Neural progenitor cell (in vitro differentiated cells): Measurements from ENCODE around the gene RFX3.
"Not testable (repeated sequence)": the region's sequence is repeated elsewhere in the genome, so short reads cannot be mapped to it uniquely, and the experiment has no call there.

Source experiments
- EZH2 ChIP-seq: fragments of 200-600 bp; sonication (generic); IDR thresholded peaks from 2 replicates; pipeline ENCODE4 v1.6.1; 2017; ENCODE audit warnings: antibody characterized with exemption, mild to moderate bottlenecking, moderate library complexity
- EZH2phosphoT487 ChIP-seq: fragments of 200-600 bp; sonication (generic); IDR thresholded peaks from 2 replicates; pipeline ENCODE4 v1.6.1; 2017; ENCODE audit warnings: antibody characterized with exemption
- TF ChIP-seq, protein P1 (sequence below): fragments of 200-600 bp; sonication (generic); IDR thresholded peaks from 2 replicates; pipeline ENCODE4 v1.5.1; 2017; ENCODE audit warnings: antibody characterized with exemption, mild to moderate bottlenecking

GRCh38 chr9:3304388-3304787 is 221.4 kb downstream of the RFX3 start:
- TF ChIP-seq EZH2, EZH2phosphoT487: not testable (repeated sequence)
- TF ChIP-seq, protein P1, sequence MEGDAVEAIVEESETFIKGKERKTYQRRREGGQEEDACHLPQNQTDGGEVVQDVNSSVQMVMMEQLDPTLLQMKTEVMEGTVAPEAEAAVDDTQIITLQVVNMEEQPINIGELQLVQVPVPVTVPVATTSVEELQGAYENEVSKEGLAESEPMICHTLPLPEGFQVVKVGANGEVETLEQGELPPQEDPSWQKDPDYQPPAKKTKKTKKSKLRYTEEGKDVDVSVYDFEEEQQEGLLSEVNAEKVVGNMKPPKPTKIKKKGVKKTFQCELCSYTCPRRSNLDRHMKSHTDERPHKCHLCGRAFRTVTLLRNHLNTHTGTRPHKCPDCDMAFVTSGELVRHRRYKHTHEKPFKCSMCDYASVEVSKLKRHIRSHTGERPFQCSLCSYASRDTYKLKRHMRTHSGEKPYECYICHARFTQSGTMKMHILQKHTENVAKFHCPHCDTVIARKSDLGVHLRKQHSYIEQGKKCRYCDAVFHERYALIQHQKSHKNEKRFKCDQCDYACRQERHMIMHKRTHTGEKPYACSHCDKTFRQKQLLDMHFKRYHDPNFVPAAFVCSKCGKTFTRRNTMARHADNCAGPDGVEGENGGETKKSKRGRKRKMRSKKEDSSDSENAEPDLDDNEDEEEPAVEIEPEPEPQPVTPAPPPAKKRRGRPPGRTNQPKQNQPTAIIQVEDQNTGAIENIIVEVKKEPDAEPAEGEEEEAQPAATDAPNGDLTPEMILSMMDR, result not testable (repeated sequence)
